Middle frontal gyrus (tissue), 1 donor: ENCODE measurements around the gene PCDHGA6.
"Not testable (repeated sequence)": the region's sequence is repeated elsewhere in the genome, so short reads cannot be mapped to it uniquely, and the experiment has no call there.

Experiments
- DNase-seq: peaks from one replicate; pipeline ENCODE4 v3.0.0-alpha.2; 2015; ENCODE audit warnings: low spot score; ENCODE audit errors: extremely low spot score

Gene PCDHGA6

GRCh38 chr5:141359790-141360426 lies 13.8 kb upstream of the PCDHGA6 start, which contains the start of gene PCDHGB2:
PCDHGB2 (plus strand) TSS chr5:141359994; CDS start chr5:141360136, 142 bp downstream.
- no peak for DNase-seq

- DNase-seq = no peak
Observed at GRCh38 chr5:141360685-141361084, 13.0 kb upstream of the PCDHGA6 start.

DNA sequence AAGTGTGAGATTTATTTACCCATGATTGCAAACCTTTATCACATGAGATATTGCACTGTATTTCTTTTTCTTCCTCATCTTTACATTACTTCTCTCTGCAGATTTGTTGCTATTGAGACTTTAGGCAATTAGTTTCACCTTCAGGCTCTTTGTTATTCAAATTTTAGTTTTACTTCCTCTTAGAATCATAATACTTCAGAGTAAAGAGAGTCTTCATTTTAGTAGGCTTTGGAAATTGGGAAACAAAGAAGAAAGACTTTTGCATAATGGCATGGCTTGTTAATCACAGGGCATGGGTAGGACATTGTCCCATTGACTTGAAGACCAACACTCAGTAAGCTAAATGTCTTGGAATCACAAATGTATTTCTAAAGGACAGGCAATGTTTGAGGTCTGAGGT lies 11.0 kb upstream of the PCDHGA6 start:
- DNase-seq = no peak

GRCh38 chr5:141363952-141364660 lies 9.6 kb upstream of the PCDHGA6 start, which contains the start of gene PCDHGA5:
PCDHGA5 (plus strand) TSS chr5:141364162; CDS start chr5:141364331, 169 bp downstream.
- DNase-seq = no peak

- no peak for DNase-seq
Observed at GRCh38 chr5:141366016-141366896, 7.4 kb upstream of the PCDHGA6 start.

DNA sequence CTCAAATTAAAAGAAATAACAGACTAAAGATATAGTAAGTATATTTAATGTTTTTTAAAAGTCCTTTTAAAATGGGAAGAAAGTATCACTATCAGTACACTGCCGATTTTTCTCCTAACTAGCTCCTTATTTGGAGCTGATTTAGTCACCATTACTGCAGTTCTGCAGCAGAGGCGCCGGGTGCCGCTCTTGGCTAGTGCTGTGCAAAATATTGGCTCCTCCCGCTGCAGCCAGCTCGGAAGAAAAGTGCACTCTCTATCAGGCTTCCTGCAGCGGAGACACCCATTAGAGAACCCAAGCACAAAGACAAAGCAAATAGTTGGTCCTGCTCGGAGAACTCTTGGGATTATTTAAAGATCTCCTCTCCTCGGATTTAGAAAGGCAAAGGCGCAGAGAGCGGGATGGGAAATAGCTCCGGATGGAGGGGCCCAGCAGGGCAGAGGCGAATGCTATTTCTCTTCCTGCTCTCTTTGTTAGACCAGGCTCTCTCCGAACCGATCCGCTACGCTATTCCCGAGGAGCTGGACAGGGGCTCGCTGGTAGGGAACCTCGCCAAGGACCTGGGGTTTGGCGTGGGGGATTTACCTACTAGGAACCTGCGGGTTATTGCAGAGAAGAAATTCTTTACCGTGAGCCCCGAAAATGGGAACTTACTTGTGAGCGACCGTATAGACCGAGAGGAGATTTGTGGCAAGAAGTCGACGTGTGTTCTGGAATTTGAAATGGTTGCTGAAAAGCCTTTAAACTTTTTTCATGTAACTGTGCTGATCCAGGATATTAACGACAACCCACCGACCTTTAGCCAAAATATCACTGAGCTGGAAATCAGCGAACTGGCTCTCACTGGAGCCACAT lies 3.5 kb upstream of the PCDHGA6 start, which contains the start of gene PCDHGB3:
TSS of gene PCDHGB3 (plus strand) at position 249 of the 855 bp plus-strand sequence. CDS start at position 402, 153 bp downstream.
- no peak for DNase-seq

GRCh38 chr5:141371572-141372475 lies 1.9 kb upstream of the PCDHGA6 start:
- no peak for DNase-seq

DNA sequence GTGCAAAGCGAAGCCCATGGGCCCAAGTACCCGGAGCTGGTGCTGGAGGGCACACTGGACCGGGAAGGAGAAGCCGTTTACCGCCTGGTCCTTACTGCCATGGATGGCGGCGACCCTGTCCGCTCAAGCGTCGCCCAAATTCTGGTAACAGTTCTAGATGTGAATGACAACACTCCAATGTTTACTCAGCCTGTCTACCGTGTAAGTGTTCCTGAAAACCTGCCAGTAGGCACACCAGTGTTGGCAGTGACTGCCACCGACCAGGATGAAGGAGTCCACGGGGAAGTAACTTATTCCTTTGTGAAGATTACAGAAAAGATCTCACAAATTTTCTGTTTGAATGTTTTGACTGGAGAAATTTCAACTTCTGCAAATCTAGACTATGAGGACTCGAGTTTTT lies 936 bp downstream of the PCDHGA6 start:
- DNase-seq = no peak

GRCh38 chr5:141375444-141376155 lies 1.9 kb downstream of the PCDHGA6 start:
- not testable (repeated sequence) for DNase-seq

- DNase-seq = no peak
Observed at GRCh38 chr5:141382469-141383294, 9.0 kb downstream of the PCDHGA6 start, which contains the start of gene PCDHGA7. PCDHGA7 (plus strand) TSS chr5:141382742; CDS start chr5:141382900, 158 bp downstream.

DNA sequence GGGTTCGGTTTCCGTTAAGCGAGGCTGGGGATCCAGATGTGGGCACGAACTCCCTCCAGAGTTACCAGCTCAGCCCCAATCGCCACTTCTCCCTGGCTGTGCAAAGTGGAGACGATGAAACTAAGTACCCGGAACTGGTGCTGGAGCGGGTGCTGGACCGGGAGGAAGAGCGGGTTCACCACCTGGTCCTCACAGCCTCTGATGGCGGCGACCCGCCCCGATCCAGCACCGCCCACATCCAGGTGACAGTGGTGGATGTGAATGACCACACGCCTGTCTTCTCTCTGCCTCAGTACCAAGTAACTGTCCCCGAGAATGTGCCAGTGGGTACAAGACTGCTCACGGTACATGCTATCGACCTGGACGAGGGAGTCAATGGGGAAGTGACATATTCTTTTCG lies 9.7 kb downstream of the PCDHGA6 start:
- no peak for DNase-seq

- no peak for DNase-seq
Observed at GRCh38 chr5:141384471-141385267, 11.0 kb downstream of the PCDHGA6 start.

- not testable (repeated sequence) for DNase-seq
Observed at GRCh38 chr5:141387557-141388311, 14.0 kb downstream of the PCDHGA6 start, which contains the start of gene PCDHGB4. PCDHGB4 (plus strand) TSS chr5:141387698; CDS start chr5:141387885, 187 bp downstream.

- no peak for DNase-seq
Observed at GRCh38 chr5:141388661-141389060, 15.0 kb downstream of the PCDHGA6 start.

- no peak for DNase-seq
Observed at GRCh38 chr5:141389153-141390042, 15.7 kb downstream of the PCDHGA6 start.
